RWPE1 (cell line): ENCODE measurements around the gene C1QA.
A peak's percentile ranks its signal among the peaks of the same experiment; 100 is the strongest.

Experiments
- CTCF ChIA-PET: fragments of 350-600 bp; sonication (Branson Sonifier 250); formaldehyde crosslinking; extraction: SDS; loops from one replicate; lab custom pipeline; 2021; lab: Yijun Ruan, JAX
- POLR2A ChIA-PET: fragments of 400-600 bp; formaldehyde crosslinking; extraction: SDS; loops from one replicate; lab custom pipeline; 2020; ENCODE audit warnings: antibody characterized with exemption; ENCODE audit not compliant: low non-redundant PET; lab: Yijun Ruan, JAX
- DNase-seq: peaks from one replicate; pipeline ENCODE4 v3.0.0; 2012; ENCODE audit warnings: low spot score
- H3K27ac ChIP-seq: fragments of 450-650 bp; 2 replicates; pipeline ENCODE4 v1.5.1; 2017
- TF ChIP-seq, protein P1 (sequence below): fragments of 450-650 bp; conservative IDR thresholded peaks from 2 replicates; pipeline ENCODE4 v1.5.1; 2017; ENCODE audit warnings: low read depth, mild to moderate bottlenecking

C1QA gene

GRCh38 chr1:22609291-22609690 is 27.1 kb upstream of the C1QA start:
- no peak overlapping the region for H3K27ac ChIP-seq
- no peak for DNase-seq
- TF ChIP-seq, protein P1, sequence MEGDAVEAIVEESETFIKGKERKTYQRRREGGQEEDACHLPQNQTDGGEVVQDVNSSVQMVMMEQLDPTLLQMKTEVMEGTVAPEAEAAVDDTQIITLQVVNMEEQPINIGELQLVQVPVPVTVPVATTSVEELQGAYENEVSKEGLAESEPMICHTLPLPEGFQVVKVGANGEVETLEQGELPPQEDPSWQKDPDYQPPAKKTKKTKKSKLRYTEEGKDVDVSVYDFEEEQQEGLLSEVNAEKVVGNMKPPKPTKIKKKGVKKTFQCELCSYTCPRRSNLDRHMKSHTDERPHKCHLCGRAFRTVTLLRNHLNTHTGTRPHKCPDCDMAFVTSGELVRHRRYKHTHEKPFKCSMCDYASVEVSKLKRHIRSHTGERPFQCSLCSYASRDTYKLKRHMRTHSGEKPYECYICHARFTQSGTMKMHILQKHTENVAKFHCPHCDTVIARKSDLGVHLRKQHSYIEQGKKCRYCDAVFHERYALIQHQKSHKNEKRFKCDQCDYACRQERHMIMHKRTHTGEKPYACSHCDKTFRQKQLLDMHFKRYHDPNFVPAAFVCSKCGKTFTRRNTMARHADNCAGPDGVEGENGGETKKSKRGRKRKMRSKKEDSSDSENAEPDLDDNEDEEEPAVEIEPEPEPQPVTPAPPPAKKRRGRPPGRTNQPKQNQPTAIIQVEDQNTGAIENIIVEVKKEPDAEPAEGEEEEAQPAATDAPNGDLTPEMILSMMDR, result no peak
- ChIA-PET CTCF (no interaction called here), POLR2A (no interaction called here)

GRCh38 chr1:22611530-22611947 is 24.9 kb upstream of the C1QA start:
- ChIA-PET POLR2A (no interaction called here), CTCF (no interaction called here)
- peak; percentile 48 for DNase-seq
- no peak overlapping the region for H3K27ac ChIP-seq
- TF ChIP-seq, protein P1, result no peak

DNA sequence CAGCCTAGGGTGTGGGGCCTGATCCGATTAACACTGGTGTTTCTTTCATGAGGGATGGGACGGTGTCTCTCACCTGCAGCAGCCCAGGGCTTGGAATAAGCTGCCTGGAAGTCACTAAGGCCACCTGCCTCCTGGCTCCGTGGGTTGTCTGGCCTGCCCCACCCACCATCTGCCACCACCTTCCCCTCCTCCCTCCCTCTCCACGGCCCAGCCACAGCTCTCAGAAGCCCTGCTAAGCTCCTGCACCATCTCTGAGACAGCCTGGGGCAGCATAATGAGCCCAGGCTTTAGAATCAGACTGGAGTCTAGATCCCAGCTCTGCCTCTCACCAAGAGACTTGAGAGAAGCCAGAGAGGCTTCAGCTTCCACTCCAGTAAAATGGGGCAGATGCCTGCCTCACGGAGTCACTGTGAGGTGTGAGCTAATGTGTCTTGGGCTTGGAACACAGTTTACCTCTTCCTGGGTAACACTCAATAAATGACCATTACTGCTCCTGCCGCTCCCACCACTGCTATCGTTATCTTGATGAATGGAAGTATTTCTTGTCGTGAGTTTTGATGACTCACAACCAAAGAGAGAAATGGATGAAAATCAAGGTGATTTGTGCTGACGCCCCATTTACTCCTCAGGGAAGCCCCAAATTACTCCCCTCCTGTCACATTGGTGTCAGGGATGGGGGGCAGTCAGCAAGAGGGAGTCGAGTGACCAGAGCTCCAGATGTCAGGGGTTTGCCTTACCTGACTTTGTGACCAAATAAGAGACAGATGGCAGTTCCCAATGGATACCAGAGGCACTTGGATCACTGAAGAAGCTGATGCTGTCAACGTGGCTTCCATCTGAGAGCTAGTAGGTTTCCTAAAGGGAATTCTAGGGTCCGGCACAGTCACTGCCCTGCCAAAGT is 23.5 kb upstream of the C1QA start:
- POLR2A ChIA-PET, result no interaction called here
- TF ChIP-seq, protein P1, result no peak
- CTCF ChIA-PET, result no interaction called here
- no peak overlapping the region for H3K27ac ChIP-seq
- DNase-seq, result no peak

DNA sequence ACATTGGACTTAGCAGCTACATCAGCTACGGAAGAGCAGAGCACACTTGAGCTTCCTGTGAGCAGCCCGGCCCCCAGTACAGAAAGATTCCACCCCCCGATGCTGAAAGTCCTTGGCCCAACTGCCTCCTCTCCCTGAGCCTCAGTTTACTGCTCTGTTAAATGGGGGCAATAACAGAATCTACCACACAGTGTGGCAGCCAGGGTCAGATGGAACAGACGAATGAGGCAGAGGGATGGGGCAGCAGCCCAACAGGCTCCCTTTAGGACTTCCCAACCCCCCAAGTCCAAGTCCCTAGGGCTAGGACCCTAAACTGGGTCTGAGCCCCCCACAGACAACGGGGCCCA is 22.9 kb upstream of the C1QA start:
- DNase-seq, result no peak
- ChIA-PET POLR2A (no interaction called here), CTCF (no interaction called here)
- H3K27ac ChIP-seq, result no peak overlapping the region
- TF ChIP-seq, protein P1, result no peak

- CTCF ChIA-PET, result interaction anchor here (0.7 kb wide), 1 partner anchor 10 kb away, joined by 3 read pairs; no protein-coding TSS in a partner anchor
- POLR2A ChIA-PET, result no interaction called here
Observed at GRCh38 chr1:22613951-22614350, 22.5 kb upstream of the C1QA start.

DNA sequence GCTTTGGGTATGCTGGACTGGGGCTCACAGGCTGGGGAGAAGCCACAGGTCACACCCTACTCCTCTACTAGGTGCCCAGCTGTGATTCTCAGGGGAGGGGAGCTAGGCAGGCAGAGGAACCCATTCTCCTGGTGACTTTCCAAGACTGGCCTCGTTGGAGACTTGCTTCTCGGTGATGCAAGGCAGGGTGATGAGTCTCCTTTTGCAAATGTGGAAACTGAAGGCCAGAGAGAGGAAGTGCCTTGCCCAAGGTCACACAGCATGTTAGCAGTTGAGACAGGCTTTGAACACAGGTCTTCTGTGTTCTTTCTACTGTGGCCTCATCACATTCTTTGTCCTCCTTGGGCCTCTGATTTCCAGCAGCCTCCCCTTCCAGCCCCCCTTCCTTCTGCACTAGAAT is 20.5 kb upstream of the C1QA start:
- ChIA-PET CTCF (no interaction called here), POLR2A (no interaction called here)
- no peak for DNase-seq
- H3K27ac ChIP-seq, result no peak overlapping the region
- TF ChIP-seq, protein P1, result no peak

More at GRCh38 chr1:22613951-22614350, 22.5 kb upstream of the C1QA start:
- no peak for DNase-seq
- TF ChIP-seq, protein P1, result no peak
- H3K27ac ChIP-seq, result no peak overlapping the region
